K562 (cell line): ENCODE measurements around the gene MTO1. TPM values are rescaled to one million over a fixed set of nuclear protein-coding genes. Genes with fewer than 3 reads are reported as not detected.

Experiments
- ATF1 ChIP-seq, 2 experiments: fragments of 450-650 bp in 1 of 2; IDR thresholded peaks; 2 replicates each; pipeline ENCODE4 v1.6.1; 2016; ENCODE audit warnings: missing compliant biosample characterization in 1 of 2, missing genetic modification characterization in 1 of 2
- FOXP1 ChIP-seq: sonication (generic); formaldehyde crosslinking; IDR thresholded peaks from 2 replicates; pipeline ENCODE4 v1.8.0; 2022; ENCODE audit warnings: mild to moderate bottlenecking, missing genetic modification reagents
- GTF2E2 ChIP-seq: fragments of 200-800 bp; sonication (Bioruptor generic); IDR thresholded peaks from 2 replicates; pipeline ENCODE4 v1.6.1; 2016; ENCODE audit warnings: missing genetic modification characterization, missing compliant biosample characterization
- HDAC6 ChIP-seq: IDR thresholded peaks from 2 replicates; pipeline ENCODE4 v1.6.1; 2012; ENCODE audit warnings: low read depth, mild to moderate bottlenecking, control low read depth, inconsistent platforms, low read length, moderate library complexity
- MLX ChIP-seq, 2 experiments: fragments of 450-650 bp in 1 of 2; sonication (generic) in 1 of 2; formaldehyde crosslinking; conservative IDR thresholded peaks; 2 replicates each; pipeline versions ENCODE4 v1.4.0 to v1.8.1; 2020 to 2022; ENCODE audit warnings: mild to moderate bottlenecking in 1 of 2, missing genetic modification reagents in 1 of 2
- MYC ChIP-seq, 2 experiments: fragments of 250-450 bp in 1 of 2; sonication (Bioruptor Pico) in 1 of 2; IDR thresholded peaks; 2 replicates each; pipeline versions ENCODE4 v1.5.1 to v1.6.1; 2012 to 2021; ENCODE audit warnings: low read depth in 2 of 2, borderline replicate concordance in 1 of 2, improper control_type of control experiment in 1 of 2, low read length in 1 of 2, mild to moderate bottlenecking in 1 of 2, moderate library complexity in 1 of 2
- POLR3A ChIP-seq: IDR thresholded peaks from 2 replicates; pipeline ENCODE4 v1.6.1; 2011; ENCODE audit warnings: borderline replicate concordance, mild to moderate bottlenecking, moderate library complexity; ENCODE audit not compliant: insufficient read length, insufficient read depth; ENCODE audit errors: extremely low read depth
- PURB ChIP-seq: sonication (generic); formaldehyde crosslinking; IDR thresholded peaks from 2 replicates; pipeline ENCODE4 v1.9.0; 2021; ENCODE audit warnings: low read depth, mild to moderate bottlenecking, missing genetic modification reagents
- RAD51 ChIP-seq: fragments of 450-650 bp; IDR thresholded peaks from 2 replicates; pipeline ENCODE4 v1.7.1; 2016; ENCODE audit warnings: low read depth, mild to moderate bottlenecking, borderline replicate concordance
- RERE ChIP-seq: sonication (generic); formaldehyde crosslinking; IDR thresholded peaks from 2 replicates; pipeline ENCODE4 v1.8.0; 2023; ENCODE audit warnings: missing genetic modification reagents, mild to moderate bottlenecking, borderline replicate concordance
- SMARCA5 ChIP-seq: fragments of 450-650 bp; IDR thresholded peaks from 2 replicates; pipeline ENCODE4 v1.6.1; 2016
- TBL1XR1 ChIP-seq, 2 experiments: IDR thresholded peaks; 2 replicates each; pipeline ENCODE4 v1.6.1; 2012; ENCODE audit warnings: improper control_type of control experiment in 2 of 2, low read length in 2 of 2, mild to moderate bottlenecking in 1 of 2
- TFAM ChIP-seq: fragments of 250-450 bp; sonication (Bioruptor Pico); conservative IDR thresholded peaks from 2 replicates; pipeline ENCODE4 v1.5.0; 2021; ENCODE audit warnings: mild to moderate bottlenecking, moderate library complexity
- ZNF23 ChIP-seq: fragments of 250-450 bp; sonication (Bioruptor Pico); IDR thresholded peaks from 2 replicates; pipeline ENCODE4 v1.4.0; 2020; ENCODE audit warnings: mild to moderate bottlenecking
- ZNF41 ChIP-seq: fragments of 250-450 bp; sonication (Bioruptor Pico); conservative IDR thresholded peaks from 2 replicates; pipeline ENCODE4 v1.4.0; 2020; ENCODE audit warnings: mild to moderate bottlenecking
- ZNF586 ChIP-seq: fragments of 450-650 bp; formaldehyde crosslinking; conservative IDR thresholded peaks from 2 replicates; pipeline ENCODE4 v1.4.0; 2020; ENCODE audit warnings: mild to moderate bottlenecking, moderate library complexity
- ZNF589 ChIP-seq: fragments of 200-800 bp; sonication (Bioruptor generic); IDR thresholded peaks from 2 replicates; pipeline ENCODE4 v1.6.1; 2016; ENCODE audit warnings: low read depth, missing genetic modification characterization, missing compliant biosample characterization
- polyA plus RNA-seq, 8 experiments: library from polyadenylated mRNA; depleted of rRNA in 4 of 8; stranded (reverse) in 5 of 8; unstranded in 3 of 8; fragments of >200 nt; fragmentation: Nextera tagmentation in 2 of 8; fragmentation: Illumina TruSeq in 1 of 8; extraction: Ambion mirVana in 2 of 8; extraction: Trizol in 1 of 8; gene quantifications; 2 replicates each; pipeline versions ENCODE4 v1.2.1 to v1.2.3, GENCODE V29; 2011 to 2014; ENCODE audit warnings: inconsistent platforms in 1 of 8, missing spikeins in 1 of 8
- total RNA-seq, 7 experiments: library from RNA; depleted of rRNA in 6 of 7; stranded (reverse); fragments of >200 nt in 6 of 7; fragmentation: Illumina TruSeq in 2 of 7; extraction: Trizol in 2 of 7; gene quantifications; 2 replicates each; pipeline versions ENCODE4 v1.2.1 to v1.2.3, GENCODE V29; 2011 to 2021; ENCODE audit warnings: low replicate concordance in 1 of 7

Gene MTO1
- total and polyA plus RNA-seq, 9 of the 15 experiments (the other 6 are each of a cell fraction or from before 2014, with no cell fraction given): 33.4 to 62.3 (median 50.6) TPM

GRCh38 chr6:73520688-73521350 lies 59.3 kb downstream of the MTO1 start, which contains the start of gene EEF1A1 (continued):
- TF ChIP-seq RERE (CRISPR knock-in tag) (peak; percentile 84; the same call in 1 of the 2 replicates), ZNF589 (CRISPR knock-in tag) (0 out of 2 replicates have a peak, but pooled peaks have one; percentile 19), ZNF41 (CRISPR knock-in tag) (peak; percentile 77; the same call in 1 of the 2 replicates), ATF1 (CRISPR knock-in tag; IDR thresholded peaks at IDR 0.05) (peak; percentile 51; the same call in 1 of the 2 replicates), ATF1 (tag; IDR thresholded peaks at IDR 0.05) (peak; percentile 95), PURB (CRISPR knock-in tag) (no peak), MYC (IDR thresholded peaks at IDR 0.05; ENCODE audit: low read depth, low read length) (peak; percentile 93), MYC (CRISPR knock-in tag; IDR thresholded peaks at IDR 0.05; ENCODE audit: borderline replicate concordance, low read depth) (peak; percentile 98), MLX (CRISPR knock-in tag; conservative IDR thresholded peaks at IDR 0.05) (peak in 1 of 2 experiments; percentile 92; a peak in 2 of 4 replicates), RAD51 (no peak), TFAM (CRISPR knock-in tag) (no peak), ZNF23 (CRISPR knock-in tag) (peak; percentile 50; the same call in 1 of the 2 replicates), HDAC6 (0 out of 2 replicates have a peak, but pooled peaks have one; percentile 62), TBL1XR1 (IDR thresholded peaks at IDR 0.05; ENCODE audit: low read length in 2 of 2) (peak; percentile 31 to 58; a peak in 1 of 4 replicates), GTF2E2 (peak; percentile 99), FOXP1 (CRISPR knock-in tag) (peak; percentile 81), POLR3A (no peak), SMARCA5 (0 out of 2 replicates have a peak, but pooled peaks have one; percentile 29), ZNF586 (CRISPR knock-in tag) (no peak)
